Measurements from ENCODE around the gene SOHLH2. TPM values are rescaled to one million over a fixed set of nuclear protein-coding genes. Genes with fewer than 3 reads are reported as not detected.

The SOHLH2 gene
- total and polyA plus RNA-seq, 4 experiments from 2014 or later = not detected

GRCh38 chr13:36248700-36249099, 34.3 kb upstream of the SOHLH2 start:
- Mint-ChIP-seq H3K27me3 (peaks cover 0 to 2% of the 10 kb centered on the region in 2 donors), H3K4me1 (no peaks in the 10 kb centered on the region), H3K9me3 (peaks cover 0 to 2% (median 0%) of the 10 kb centered on the region in 8 donors), H3K27ac (no peak overlapping the region), H3K4me3 (no peak overlapping the region), H3K36me3 (no peaks in the 10 kb centered on the region)
- intact Hi-C loops (cut with micrococcal nuclease) = no loop called here
- Histone ChIP-seq H3K4me1 (ENCODE audit: insufficient read depth, low read length) (no peaks in the 10 kb centered on the region), H3K36me3 (ENCODE audit: insufficient read depth, low read length) (no peaks in the 10 kb centered on the region), H3K27me3 (ENCODE audit: insufficient read depth, low read length) (no peaks in the 10 kb centered on the region), H3K4me3 (ENCODE audit: low read length in 2 of 2) (no peak overlapping the region), H3K27ac (ENCODE audit: low read depth, low read length) (no peak overlapping the region), H3K9me3 (ENCODE audit: control insufficient read depth in 1 of 2, low read length in 2 of 2) (no peaks in the 10 kb centered on the region)
- POLR2A ChIA-PET (ENCODE audit: partially characterized antibody) = no interaction called here
- no peak for DNase-seq
- CTCF ChIA-PET (ENCODE audit: partially characterized antibody) = no interaction called here

- H3K4me3 ChIP-seq (ENCODE audit: low read length in 2 of 2) = no peak overlapping the region
- no peaks in the 10 kb centered on the region for H3K4me1 Mint-ChIP-seq
- no peaks in the 10 kb centered on the region for H3K9me3 ChIP-seq (ENCODE audit: control insufficient read depth in 1 of 2, low read length in 2 of 2)
- H3K4me1 ChIP-seq (ENCODE audit: insufficient read depth, low read length) = no peaks in the 10 kb centered on the region
- no peak overlapping the region for H3K27ac ChIP-seq (ENCODE audit: low read depth, low read length)
- no peaks in the 10 kb centered on the region for H3K27me3 ChIP-seq (ENCODE audit: insufficient read depth, low read length)
- no peaks in the 10 kb centered on the region for H3K36me3 Mint-ChIP-seq
- H3K36me3 ChIP-seq (ENCODE audit: insufficient read depth, low read length) = no peaks in the 10 kb centered on the region
- peaks cover 2 to 3% of the 10 kb centered on the region in 2 donors for H3K27me3 Mint-ChIP-seq
- H3K4me3 Mint-ChIP-seq = no peak overlapping the region
- POLR2A ChIA-PET (ENCODE audit: partially characterized antibody) = no interaction called here
- CTCF ChIA-PET (ENCODE audit: partially characterized antibody) = no interaction called here
- intact Hi-C loops (cut with micrococcal nuclease) = no loop called here
- H3K27ac Mint-ChIP-seq = no peak overlapping the region
- no peak for DNase-seq
- peaks cover 0 to 2% (median 0%) of the 10 kb centered on the region in 8 donors for H3K9me3 Mint-ChIP-seq
These were observed 30.6 kb upstream of the SOHLH2 start for GRCh38 chr13:36244990-36245389.

- peaks cover 0 to 2% (median 0%) of the 10 kb centered on the region in 8 donors for H3K9me3 Mint-ChIP-seq
- peaks cover 2% of the 10 kb centered on the region in 2 donors for H3K27me3 Mint-ChIP-seq
These were observed 29.7 kb upstream of the SOHLH2 start for GRCh38 chr13:36244073-36244472.

GRCh38 chr13:36242761-36243160, 28.4 kb upstream of the SOHLH2 start:
- H3K9me3 Mint-ChIP-seq = peaks cover 0 to 2% (median 0%) of the 10 kb centered on the region in 8 donors
- Histone ChIP-seq H3K4me1 (ENCODE audit: insufficient read depth, low read length) (no peaks in the 10 kb centered on the region), H3K9me3 (ENCODE audit: control insufficient read depth in 1 of 2, low read length in 2 of 2) (no peaks in the 10 kb centered on the region), H3K27ac (ENCODE audit: low read depth, low read length) (no peak overlapping the region), H3K4me3 (ENCODE audit: low read length in 2 of 2) (no peak overlapping the region), H3K36me3 (ENCODE audit: insufficient read depth, low read length) (no peaks in the 10 kb centered on the region), H3K27me3 (ENCODE audit: insufficient read depth, low read length) (no peaks in the 10 kb centered on the region)
- no peak overlapping the region for H3K27ac Mint-ChIP-seq
- DNase-seq = no peak
- no peaks in the 10 kb centered on the region for H3K4me1 Mint-ChIP-seq
- H3K4me3 Mint-ChIP-seq = no peak overlapping the region
- POLR2A ChIA-PET (ENCODE audit: partially characterized antibody) = no interaction called here
- H3K27me3 Mint-ChIP-seq = peaks cover 1 to 2% of the 10 kb centered on the region in 2 donors
- intact Hi-C loops (cut with micrococcal nuclease) = no loop called here
- CTCF ChIA-PET (ENCODE audit: partially characterized antibody) = no interaction called here
- H3K36me3 Mint-ChIP-seq = no peaks in the 10 kb centered on the region

More at GRCh38 chr13:36244073-36244472, 29.7 kb upstream of the SOHLH2 start:
- Histone ChIP-seq H3K27me3 (ENCODE audit: insufficient read depth, low read length) (no peaks in the 10 kb centered on the region), H3K36me3 (ENCODE audit: insufficient read depth, low read length) (no peaks in the 10 kb centered on the region), H3K4me3 (ENCODE audit: low read length in 2 of 2) (no peak overlapping the region), H3K27ac (ENCODE audit: low read depth, low read length) (no peak overlapping the region), H3K9me3 (ENCODE audit: control insufficient read depth in 1 of 2, low read length in 2 of 2) (no peaks in the 10 kb centered on the region), H3K4me1 (ENCODE audit: insufficient read depth, low read length) (no peaks in the 10 kb centered on the region)
- ChIA-PET CTCF (ENCODE audit: partially characterized antibody) (no interaction called here), POLR2A (ENCODE audit: partially characterized antibody) (no interaction called here)
- Mint-ChIP-seq H3K27ac (no peak overlapping the region), H3K4me3 (no peak overlapping the region), H3K36me3 (no peaks in the 10 kb centered on the region), H3K4me1 (no peaks in the 10 kb centered on the region)
- DNase-seq = no peak
- intact Hi-C loops (cut with micrococcal nuclease) = no loop called here

- H3K27ac ChIP-seq (ENCODE audit: low read depth, low read length) = no peak overlapping the region
- H3K4me3 Mint-ChIP-seq = no peak overlapping the region
- peaks cover 0 to 15% (median 6%) of the 10 kb centered on the region in 8 donors for H3K9me3 Mint-ChIP-seq
- ChIA-PET CTCF (ENCODE audit: partially characterized antibody) (no interaction called here), POLR2A (ENCODE audit: partially characterized antibody) (no interaction called here)
- peaks cover 0 to 1% of the 10 kb centered on the region in 2 donors for H3K27me3 Mint-ChIP-seq
- H3K27ac Mint-ChIP-seq = no peak overlapping the region
- no peaks in the 10 kb centered on the region for H3K9me3 ChIP-seq (ENCODE audit: control insufficient read depth in 1 of 2, low read length in 2 of 2)
- no peaks in the 10 kb centered on the region for H3K4me1 Mint-ChIP-seq
- no peaks in the 10 kb centered on the region for H3K27me3 ChIP-seq (ENCODE audit: insufficient read depth, low read length)
- no peaks in the 10 kb centered on the region for H3K4me1 ChIP-seq (ENCODE audit: insufficient read depth, low read length)
- H3K4me3 ChIP-seq (ENCODE audit: low read length in 2 of 2) = no peak overlapping the region
- intact Hi-C loops (cut with micrococcal nuclease) = no loop called here
- no peaks in the 10 kb centered on the region for H3K36me3 ChIP-seq (ENCODE audit: insufficient read depth, low read length)
- no peak for DNase-seq
- H3K36me3 Mint-ChIP-seq = no peaks in the 10 kb centered on the region
These were observed 16.9 kb upstream of the SOHLH2 start for GRCh38 chr13:36231236-36231635.

- DNase-seq = no peak
- H3K36me3 ChIP-seq (ENCODE audit: insufficient read depth, low read length) = no peaks in the 10 kb centered on the region
- Mint-ChIP-seq H3K9me3 (peaks cover 0 to 13% (median 10%) of the 10 kb centered on the region in 8 donors), H3K4me3 (no peak overlapping the region), H3K27me3 (peaks cover 0 to 2% of the 10 kb centered on the region in 2 donors), H3K4me1 (no peaks in the 10 kb centered on the region), H3K36me3 (no peaks in the 10 kb centered on the region), H3K27ac (no peak overlapping the region)
- H3K4me3 ChIP-seq (ENCODE audit: low read length in 2 of 2) = no peak overlapping the region
- H3K4me1 ChIP-seq (ENCODE audit: insufficient read depth, low read length) = no peaks in the 10 kb centered on the region
- POLR2A ChIA-PET (ENCODE audit: partially characterized antibody) = no interaction called here
- H3K27ac ChIP-seq (ENCODE audit: low read depth, low read length) = no peak overlapping the region
- CTCF ChIA-PET (ENCODE audit: partially characterized antibody) = no interaction called here
- H3K27me3 ChIP-seq (ENCODE audit: insufficient read depth, low read length) = no peaks in the 10 kb centered on the region
- H3K9me3 ChIP-seq (ENCODE audit: control insufficient read depth in 1 of 2, low read length in 2 of 2) = no peaks in the 10 kb centered on the region
- intact Hi-C loops (cut with micrococcal nuclease) = no loop called here
These were observed 10.4 kb upstream of the SOHLH2 start for GRCh38 chr13:36224730-36225129.

- no peaks in the 10 kb centered on the region for H3K27me3 ChIP-seq (ENCODE audit: insufficient read depth, low read length)
- H3K4me3 ChIP-seq (ENCODE audit: low read length in 2 of 2) = no peak overlapping the region
- POLR2A ChIA-PET (ENCODE audit: partially characterized antibody) = no interaction called here
- Mint-ChIP-seq H3K27me3 (no peaks in the 10 kb centered on the region), H3K27ac (no peak overlapping the region), H3K4me1 (no peaks in the 10 kb centered on the region), H3K9me3 (peaks cover 3 to 14% (median 10%) of the 10 kb centered on the region in 8 donors), H3K36me3 (no peaks in the 10 kb centered on the region), H3K4me3 (no peak overlapping the region)
- CTCF ChIA-PET (ENCODE audit: partially characterized antibody) = no interaction called here
- H3K36me3 ChIP-seq (ENCODE audit: insufficient read depth, low read length) = no peaks in the 10 kb centered on the region
- H3K9me3 ChIP-seq (ENCODE audit: control insufficient read depth in 1 of 2, low read length in 2 of 2) = no peaks in the 10 kb centered on the region
- H3K27ac ChIP-seq (ENCODE audit: low read depth, low read length) = no peak overlapping the region
- DNase-seq = no peak
- no peaks in the 10 kb centered on the region for H3K4me1 ChIP-seq (ENCODE audit: insufficient read depth, low read length)
- intact Hi-C loops (cut with micrococcal nuclease) = no loop called here
These were observed 5.5 kb upstream of the SOHLH2 start for GRCh38 chr13:36219883-36220282.

- H3K27ac ChIP-seq (ENCODE audit: low read depth, low read length) = no peak overlapping the region
- H3K36me3 Mint-ChIP-seq = no peaks in the 10 kb centered on the region
- H3K9me3 ChIP-seq (ENCODE audit: control insufficient read depth in 1 of 2, low read length in 2 of 2) = no peaks in the 10 kb centered on the region
- peaks cover 0 to 6% (median 4%) of the 10 kb centered on the region in 8 donors for H3K9me3 Mint-ChIP-seq
- H3K27me3 ChIP-seq (ENCODE audit: insufficient read depth, low read length) = no peaks in the 10 kb centered on the region
- H3K4me1 Mint-ChIP-seq = no peaks in the 10 kb centered on the region
- no peak for DNase-seq
- ChIA-PET CTCF (ENCODE audit: partially characterized antibody) (no interaction called here), POLR2A (ENCODE audit: partially characterized antibody) (no interaction called here)
- H3K27me3 Mint-ChIP-seq = no peaks in the 10 kb centered on the region
- no peaks in the 10 kb centered on the region for H3K36me3 ChIP-seq (ENCODE audit: insufficient read depth, low read length)
- no peak overlapping the region for H3K27ac Mint-ChIP-seq
- H3K4me3 Mint-ChIP-seq = no peak overlapping the region
- intact Hi-C loops (cut with micrococcal nuclease) = no loop called here
- H3K4me1 ChIP-seq (ENCODE audit: insufficient read depth, low read length) = no peaks in the 10 kb centered on the region
- no peak overlapping the region for H3K4me3 ChIP-seq (ENCODE audit: low read length in 2 of 2)
These were observed 3.1 kb upstream of the SOHLH2 start for GRCh38 chr13:36217456-36217855.

Data from CD4-positive, alpha-beta memory T cell (primary cell).